Ishikawa (cell line): ENCODE results near the gene CAPN11.

Experiments
- CEBPB ChIP-seq: IDR thresholded peaks from 2 replicates; pipeline ENCODE4 v1.6.1; 2012
- CREB1 ChIP-seq: IDR thresholded peaks from 2 replicates; pipeline ENCODE4 v1.6.1; 2012; ENCODE audit warnings: low read depth
- EGR1 ChIP-seq: IDR thresholded peaks from 2 replicates; pipeline ENCODE4 v1.6.1; 2012
- EP300 ChIP-seq: IDR thresholded peaks from 2 replicates; pipeline ENCODE4 v1.6.1; 2012; ENCODE audit warnings: borderline replicate concordance
- FOXM1 ChIP-seq: IDR thresholded peaks from 2 replicates; pipeline ENCODE4 v1.6.1; 2012; ENCODE audit warnings: low read depth, borderline replicate concordance
- NFIC ChIP-seq: IDR thresholded peaks from 2 replicates; pipeline ENCODE4 v1.6.1; 2012
- RAD21 ChIP-seq: IDR thresholded peaks from 2 replicates; pipeline ENCODE4 v1.6.1; 2012; ENCODE audit warnings: low read depth
- TAF1 ChIP-seq: IDR thresholded peaks from 2 replicates; pipeline ENCODE4 v1.6.1; 2012; ENCODE audit warnings: low read depth, mild to moderate bottlenecking
- TCF12 ChIP-seq: IDR thresholded peaks from 2 replicates; pipeline ENCODE4 v1.6.1; 2012; ENCODE audit warnings: low read depth
- TEAD4 ChIP-seq: IDR thresholded peaks from 2 replicates; pipeline ENCODE4 v1.6.1; 2012
- YY1 ChIP-seq: IDR thresholded peaks from 2 replicates; pipeline ENCODE4 v1.6.1; 2012; ENCODE audit warnings: low read depth
- ZBTB7A ChIP-seq: IDR thresholded peaks from 2 replicates; pipeline ENCODE4 v1.6.1; 2012; ENCODE audit warnings: low read depth
- TF ChIP-seq, protein P1 (sequence below): IDR thresholded peaks from 2 replicates; pipeline ENCODE4 v1.6.1; 2012
- TF ChIP-seq, protein P2 (sequence below): IDR thresholded peaks from 2 replicates; pipeline ENCODE4 v1.6.1; 2012; ENCODE audit warnings: low read depth, mild to moderate bottlenecking
- TF ChIP-seq, protein P3 (sequence below): IDR thresholded peaks from 2 replicates; pipeline ENCODE4 v1.6.1; 2012

Gene CAPN11

DNA sequence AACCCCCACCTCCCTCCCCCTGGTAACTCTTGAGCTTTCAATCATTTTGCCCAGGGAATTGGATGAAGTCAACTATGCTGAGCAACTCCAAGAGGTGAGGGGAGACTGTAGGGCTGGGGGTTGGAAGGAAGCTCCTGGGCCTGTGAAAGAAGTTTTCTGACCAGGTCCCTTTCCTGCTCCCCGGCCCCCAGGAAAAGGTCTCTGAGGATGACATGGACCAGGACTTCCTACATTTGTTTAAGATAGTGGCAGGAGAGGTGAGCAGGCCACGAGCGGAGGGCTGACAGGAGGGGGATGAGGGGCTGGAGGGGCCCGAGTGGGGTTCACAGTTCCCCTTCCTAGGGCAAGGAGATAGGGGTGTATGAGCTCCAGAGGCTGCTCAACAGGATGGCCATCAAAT, 21.8 kb downstream of the CAPN11 start:
- TF ChIP-seq CREB1 (no peak), YY1 (no peak), TEAD4 (no peak), ZBTB7A (no peak), CEBPB (no peak), EP300 (no peak), FOXM1 (no peak), NFIC (no peak), TAF1 (no peak), TCF12 (no peak), EGR1 (no peak), RAD21 (no peak)
- TF ChIP-seq, protein P1, sequence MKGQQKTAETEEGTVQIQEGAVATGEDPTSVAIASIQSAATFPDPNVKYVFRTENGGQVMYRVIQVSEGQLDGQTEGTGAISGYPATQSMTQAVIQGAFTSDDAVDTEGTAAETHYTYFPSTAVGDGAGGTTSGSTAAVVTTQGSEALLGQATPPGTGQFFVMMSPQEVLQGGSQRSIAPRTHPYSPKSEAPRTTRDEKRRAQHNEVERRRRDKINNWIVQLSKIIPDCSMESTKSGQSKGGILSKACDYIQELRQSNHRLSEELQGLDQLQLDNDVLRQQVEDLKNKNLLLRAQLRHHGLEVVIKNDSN = no peak
- TF ChIP-seq, protein P2, sequence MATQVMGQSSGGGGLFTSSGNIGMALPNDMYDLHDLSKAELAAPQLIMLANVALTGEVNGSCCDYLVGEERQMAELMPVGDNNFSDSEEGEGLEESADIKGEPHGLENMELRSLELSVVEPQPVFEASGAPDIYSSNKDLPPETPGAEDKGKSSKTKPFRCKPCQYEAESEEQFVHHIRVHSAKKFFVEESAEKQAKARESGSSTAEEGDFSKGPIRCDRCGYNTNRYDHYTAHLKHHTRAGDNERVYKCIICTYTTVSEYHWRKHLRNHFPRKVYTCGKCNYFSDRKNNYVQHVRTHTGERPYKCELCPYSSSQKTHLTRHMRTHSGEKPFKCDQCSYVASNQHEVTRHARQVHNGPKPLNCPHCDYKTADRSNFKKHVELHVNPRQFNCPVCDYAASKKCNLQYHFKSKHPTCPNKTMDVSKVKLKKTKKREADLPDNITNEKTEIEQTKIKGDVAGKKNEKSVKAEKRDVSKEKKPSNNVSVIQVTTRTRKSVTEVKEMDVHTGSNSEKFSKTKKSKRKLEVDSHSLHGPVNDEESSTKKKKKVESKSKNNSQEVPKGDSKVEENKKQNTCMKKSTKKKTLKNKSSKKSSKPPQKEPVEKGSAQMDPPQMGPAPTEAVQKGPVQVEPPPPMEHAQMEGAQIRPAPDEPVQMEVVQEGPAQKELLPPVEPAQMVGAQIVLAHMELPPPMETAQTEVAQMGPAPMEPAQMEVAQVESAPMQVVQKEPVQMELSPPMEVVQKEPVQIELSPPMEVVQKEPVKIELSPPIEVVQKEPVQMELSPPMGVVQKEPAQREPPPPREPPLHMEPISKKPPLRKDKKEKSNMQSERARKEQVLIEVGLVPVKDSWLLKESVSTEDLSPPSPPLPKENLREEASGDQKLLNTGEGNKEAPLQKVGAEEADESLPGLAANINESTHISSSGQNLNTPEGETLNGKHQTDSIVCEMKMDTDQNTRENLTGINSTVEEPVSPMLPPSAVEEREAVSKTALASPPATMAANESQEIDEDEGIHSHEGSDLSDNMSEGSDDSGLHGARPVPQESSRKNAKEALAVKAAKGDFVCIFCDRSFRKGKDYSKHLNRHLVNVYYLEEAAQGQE = no peak
- TF ChIP-seq, protein P3, sequence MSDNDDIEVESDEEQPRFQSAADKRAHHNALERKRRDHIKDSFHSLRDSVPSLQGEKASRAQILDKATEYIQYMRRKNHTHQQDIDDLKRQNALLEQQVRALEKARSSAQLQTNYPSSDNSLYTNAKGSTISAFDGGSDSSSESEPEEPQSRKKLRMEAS = no peak

DNA sequence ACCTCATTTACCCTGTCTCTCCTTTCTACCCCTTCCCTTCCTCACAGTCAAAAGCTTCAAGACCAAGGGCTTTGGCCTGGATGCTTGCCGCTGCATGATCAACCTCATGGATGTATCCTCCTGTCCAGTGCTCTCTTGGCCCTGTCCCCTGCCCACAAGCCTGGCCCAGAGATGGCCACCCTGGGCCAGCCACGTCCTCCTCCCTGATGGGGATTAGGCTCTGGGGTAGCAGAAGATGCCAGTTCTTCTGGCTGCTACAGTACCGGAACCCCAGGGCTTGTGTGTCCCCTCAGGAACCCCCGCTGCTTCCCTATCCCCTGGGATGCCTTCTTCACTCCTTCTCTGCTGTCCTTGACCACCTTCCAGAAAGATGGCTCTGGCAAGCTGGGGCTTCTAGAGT, 22.3 kb downstream of the CAPN11 start:
- TF ChIP-seq CEBPB (no peak), RAD21 (no peak), TAF1 (no peak), TEAD4 (no peak), EGR1 (no peak), YY1 (no peak), CREB1 (no peak), FOXM1 (no peak), NFIC (no peak), EP300 (no peak)
- TF ChIP-seq, protein P3 = no peak

DNA sequence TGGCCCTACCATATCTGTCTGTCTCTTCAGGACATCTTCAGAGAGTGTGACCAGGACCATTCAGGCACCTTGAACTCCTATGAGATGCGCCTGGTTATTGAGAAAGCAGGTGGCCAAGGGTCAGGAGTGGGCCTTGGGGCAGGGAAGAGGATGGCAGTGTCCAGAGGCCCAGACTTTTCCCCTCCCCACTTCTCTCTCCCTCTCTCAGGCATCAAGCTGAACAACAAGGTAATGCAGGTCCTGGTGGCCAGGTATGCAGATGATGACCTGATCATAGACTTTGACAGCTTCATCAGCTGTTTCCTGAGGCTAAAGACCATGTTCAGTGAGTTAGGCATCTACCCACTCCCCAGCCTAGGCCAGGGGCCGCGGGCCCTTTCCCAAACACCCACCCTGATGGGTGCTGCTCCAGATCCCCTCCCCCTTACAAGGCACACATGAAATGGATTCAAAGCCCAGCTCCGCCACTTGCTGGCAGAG, 24.3 kb downstream of the CAPN11 start:
- TF ChIP-seq EP300 = no peak

DNA sequence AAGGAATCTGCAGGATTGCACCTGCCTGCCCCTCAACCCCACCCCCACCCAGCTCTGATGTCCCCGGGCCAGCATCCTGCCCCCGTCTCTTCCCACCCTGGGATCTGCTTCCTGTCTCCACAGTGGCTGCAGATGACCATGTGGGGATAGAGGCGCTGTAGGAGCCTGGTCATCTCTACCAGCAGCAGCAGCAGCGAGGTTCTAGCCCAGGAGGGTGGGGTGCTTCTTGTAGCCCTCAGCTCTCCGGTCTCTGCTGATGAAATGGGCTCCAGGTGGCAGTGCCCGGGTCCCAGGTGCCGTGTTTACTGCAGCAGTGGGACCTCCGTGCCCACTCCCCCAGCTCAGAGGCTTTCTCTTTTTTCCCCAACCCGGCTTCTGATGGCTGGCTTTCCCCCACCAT, 25.2 kb downstream of the CAPN11 start:
- no peak for TF ChIP-seq FOXM1
- TF ChIP-seq, protein P3 = no peak

DNA sequence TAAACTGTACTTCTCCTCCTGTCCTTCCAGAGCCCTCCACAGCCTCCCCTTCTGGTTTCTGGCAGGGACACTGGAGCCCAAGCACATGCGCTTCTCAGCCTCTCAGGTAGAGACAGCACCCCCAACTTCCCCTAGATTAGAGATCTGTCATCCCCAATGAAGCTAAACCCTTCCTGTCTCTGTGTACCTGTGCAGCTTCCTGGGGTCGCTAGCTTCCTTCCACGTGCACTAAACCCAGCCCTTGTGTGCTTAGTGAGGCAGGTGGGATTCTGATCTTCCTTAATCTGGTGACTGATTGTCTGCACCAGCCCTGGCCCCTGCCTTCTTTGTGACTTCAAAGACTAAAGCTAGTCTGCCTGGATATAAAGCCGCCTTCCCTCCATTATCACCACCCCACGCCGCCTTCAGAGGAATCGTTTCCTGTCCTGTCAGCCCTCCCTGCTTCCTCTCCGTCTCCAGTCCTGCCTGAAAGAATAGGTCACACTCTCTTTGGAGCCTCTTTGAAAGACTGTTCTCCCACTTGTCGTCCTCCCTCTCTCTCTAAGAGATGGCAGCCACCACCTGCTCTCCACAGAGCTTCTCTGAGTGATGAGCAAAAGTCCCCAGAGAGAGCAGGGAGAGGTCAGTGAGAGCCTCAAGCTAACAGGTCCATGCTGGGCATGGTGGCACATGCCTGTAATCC, 27.5 kb downstream of the CAPN11 start:
- TF ChIP-seq, protein P3 = no peak
- TF ChIP-seq CREB1 (no peak), CEBPB (no peak), FOXM1 (no peak), TAF1 (no peak), YY1 (no peak), EP300 (no peak), ZBTB7A (no peak), RAD21 (no peak), TEAD4 (no peak), NFIC (no peak), TCF12 (no peak), EGR1 (no peak)
- TF ChIP-seq, protein P2 = no peak
- TF ChIP-seq, protein P1 = no peak

DNA sequence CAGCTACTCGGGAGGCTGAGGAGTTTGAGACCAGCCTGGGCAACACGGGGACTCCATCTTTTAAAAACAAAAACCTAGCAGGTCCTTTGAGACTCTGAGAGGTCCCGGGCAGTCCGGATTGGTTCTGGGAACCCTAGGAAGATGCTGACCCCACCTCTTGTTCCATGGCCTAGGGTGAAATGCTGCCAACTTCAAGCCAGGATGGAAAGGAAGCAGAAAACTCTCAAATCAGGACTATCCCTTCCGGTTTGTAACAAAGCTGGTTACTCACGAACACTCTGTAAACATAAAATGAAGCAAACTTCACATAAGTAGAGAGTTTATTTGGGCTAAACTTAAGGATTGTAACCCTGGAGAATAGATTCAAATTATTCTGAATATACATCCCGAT, 28.0 kb downstream of the CAPN11 start:
- TF ChIP-seq, protein P2 = no peak
- no peak for TF ChIP-seq RAD21
- TF ChIP-seq EP300 = no peak
- no peak for TF ChIP-seq YY1
- TF ChIP-seq, protein P3 = no peak
- TF ChIP-seq NFIC = no peak
- no peak for TF ChIP-seq EGR1
- TF ChIP-seq TCF12 = no peak
- TF ChIP-seq CEBPB = no peak
- TF ChIP-seq FOXM1 = no peak
- no peak for TF ChIP-seq TAF1
